NK-92 treated with Interleukin-12 subunit alpha and Interleukin-12 subunit beta, amount 100 ng/mL, for 24 hours (cell line): ENCODE data around the gene LGALS4.
"Not testable (repeated sequence)": the region's sequence is repeated elsewhere in the genome, so short reads cannot be mapped to it uniquely, and the experiment has no call there.

Source experiments
- DNase-seq: peaks from one replicate; lab custom pipeline; 2025; lab: John Stamatoyannopoulos, UW

LGALS4 gene

GRCh38 chr19:38770228-38770948 is 42.4 kb downstream of the LGALS4 start:
- not testable (repeated sequence) for DNase-seq

GRCh38 chr19:38769635-38770211 is 43.0 kb downstream of the LGALS4 start:
- DNase-seq = no peak

GRCh38 chr19:38766276-38767047 is 46.3 kb downstream of the LGALS4 start:
- DNase-seq = no peak

- no peak for DNase-seq
These were observed 47.5 kb downstream of the LGALS4 start for GRCh38 chr19:38765214-38765613.

- DNase-seq = no peak
These were observed 48.9 kb downstream of the LGALS4 start for GRCh38 chr19:38763795-38764220.

- not testable (repeated sequence) for DNase-seq
These were observed 50.8 kb downstream of the LGALS4 start for GRCh38 chr19:38761884-38762389.

GRCh38 chr19:38760805-38761517 is 51.8 kb downstream of the LGALS4 start:
- DNase-seq = not testable (repeated sequence)

- DNase-seq = no peak
These were observed 53.1 kb downstream of the LGALS4 start for GRCh38 chr19:38759590-38760003.

- not testable (repeated sequence) for DNase-seq
These were observed 58.5 kb downstream of the LGALS4 start for GRCh38 chr19:38754196-38754595.

GRCh38 chr19:38753783-38754182 is 59.0 kb downstream of the LGALS4 start:
- DNase-seq = not testable (repeated sequence)
